HepG2 (cell line): ENCODE results near the gene EZH2.

ENCODE experiments used
- JUND ChIP-seq: sonication (generic); formaldehyde crosslinking; IDR thresholded peaks from 2 replicates; pipeline ENCODE4 v1.8.0; 2022; ENCODE audit warnings: mild to moderate bottlenecking, missing genetic modification reagents
- PCBP1 ChIP-seq: fragments of 200-400 bp; formaldehyde crosslinking; IDR thresholded peaks from 2 replicates; pipeline ENCODE4 v1.6.1; 2017; ENCODE audit warnings: mild to moderate bottlenecking, low read depth, low read length, borderline replicate concordance
- POLR2A ChIP-seq, 2 experiments: IDR thresholded peaks; 2 replicates each; pipeline ENCODE4 v1.6.1; 2011; ENCODE audit warnings: low read depth in 2 of 2, low read length in 2 of 2, mild to moderate bottlenecking in 1 of 2, moderate library complexity in 1 of 2; ENCODE audit not compliant: insufficient read depth in 1 of 2
- STAT5B ChIP-seq: sonication (generic); formaldehyde crosslinking; IDR thresholded peaks from 2 replicates; pipeline ENCODE4 v1.4.0; 2020; ENCODE audit warnings: missing genetic modification reagents

- TF ChIP-seq JUND (CRISPR knock-in tag) (no peak), POLR2A (IDR thresholded peaks at IDR 0.05; ENCODE audit: insufficient read depth in 1 of 2, low read depth in 2 of 2, low read length in 2 of 2) (no peak), STAT5B (CRISPR knock-in tag) (no peak), PCBP1 (no peak)
Observed at GRCh38 chr7:148793590-148793989, 90.5 kb downstream of the EZH2 start.
